ENCODE results near the gene DROSHA.
"Not testable (repeated sequence)": the region's sequence is repeated elsewhere in the genome, so short reads cannot be mapped to it uniquely, and the experiment has no call there.

Gene DROSHA

DNA sequence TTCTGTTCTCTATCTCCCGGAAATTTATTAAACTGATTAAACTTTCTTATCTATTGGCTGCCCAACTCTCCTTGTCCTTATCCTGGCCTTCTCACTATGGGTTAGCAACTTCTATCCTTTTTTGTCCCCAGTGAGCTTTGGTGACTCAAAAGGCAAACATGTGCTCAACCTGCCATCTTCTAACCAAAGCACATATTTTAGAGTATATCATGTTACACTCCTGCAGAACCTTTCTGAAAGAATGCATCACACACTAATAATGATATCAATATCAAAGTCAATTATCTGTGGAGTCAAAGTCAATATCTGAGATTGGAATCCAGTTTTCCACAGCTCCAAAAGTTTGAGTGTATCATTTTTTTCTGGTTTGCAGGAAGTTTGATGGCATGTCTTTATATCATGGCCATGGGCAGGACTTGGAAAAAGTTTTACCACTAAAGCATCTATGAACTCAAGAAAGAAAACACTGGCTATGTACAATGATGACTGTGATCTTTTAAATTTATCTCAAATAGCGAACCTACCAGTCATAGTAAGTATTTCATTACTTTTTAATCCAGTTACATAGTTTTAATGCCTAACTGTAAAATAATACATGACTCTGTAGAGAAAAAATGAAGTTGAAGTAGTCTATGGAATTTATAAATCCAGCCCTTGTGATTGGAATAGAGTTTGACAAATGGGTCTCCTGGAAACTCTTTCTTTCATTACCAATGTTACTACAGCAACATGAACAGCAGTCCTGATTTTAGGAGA is 166.8 kb downstream of the DROSHA start:
- H3K4me3 ChIP-seq (ENCODE audit: low read length) = no peak overlapping the region
- DNase-seq (ENCODE audit: low read depth) = peak; percentile 79
- TF ChIP-seq, protein P1, sequence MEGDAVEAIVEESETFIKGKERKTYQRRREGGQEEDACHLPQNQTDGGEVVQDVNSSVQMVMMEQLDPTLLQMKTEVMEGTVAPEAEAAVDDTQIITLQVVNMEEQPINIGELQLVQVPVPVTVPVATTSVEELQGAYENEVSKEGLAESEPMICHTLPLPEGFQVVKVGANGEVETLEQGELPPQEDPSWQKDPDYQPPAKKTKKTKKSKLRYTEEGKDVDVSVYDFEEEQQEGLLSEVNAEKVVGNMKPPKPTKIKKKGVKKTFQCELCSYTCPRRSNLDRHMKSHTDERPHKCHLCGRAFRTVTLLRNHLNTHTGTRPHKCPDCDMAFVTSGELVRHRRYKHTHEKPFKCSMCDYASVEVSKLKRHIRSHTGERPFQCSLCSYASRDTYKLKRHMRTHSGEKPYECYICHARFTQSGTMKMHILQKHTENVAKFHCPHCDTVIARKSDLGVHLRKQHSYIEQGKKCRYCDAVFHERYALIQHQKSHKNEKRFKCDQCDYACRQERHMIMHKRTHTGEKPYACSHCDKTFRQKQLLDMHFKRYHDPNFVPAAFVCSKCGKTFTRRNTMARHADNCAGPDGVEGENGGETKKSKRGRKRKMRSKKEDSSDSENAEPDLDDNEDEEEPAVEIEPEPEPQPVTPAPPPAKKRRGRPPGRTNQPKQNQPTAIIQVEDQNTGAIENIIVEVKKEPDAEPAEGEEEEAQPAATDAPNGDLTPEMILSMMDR (conservative IDR thresholded peaks at IDR 0.05; ENCODE audit: low read depth, low read length) = no peak

DNA sequence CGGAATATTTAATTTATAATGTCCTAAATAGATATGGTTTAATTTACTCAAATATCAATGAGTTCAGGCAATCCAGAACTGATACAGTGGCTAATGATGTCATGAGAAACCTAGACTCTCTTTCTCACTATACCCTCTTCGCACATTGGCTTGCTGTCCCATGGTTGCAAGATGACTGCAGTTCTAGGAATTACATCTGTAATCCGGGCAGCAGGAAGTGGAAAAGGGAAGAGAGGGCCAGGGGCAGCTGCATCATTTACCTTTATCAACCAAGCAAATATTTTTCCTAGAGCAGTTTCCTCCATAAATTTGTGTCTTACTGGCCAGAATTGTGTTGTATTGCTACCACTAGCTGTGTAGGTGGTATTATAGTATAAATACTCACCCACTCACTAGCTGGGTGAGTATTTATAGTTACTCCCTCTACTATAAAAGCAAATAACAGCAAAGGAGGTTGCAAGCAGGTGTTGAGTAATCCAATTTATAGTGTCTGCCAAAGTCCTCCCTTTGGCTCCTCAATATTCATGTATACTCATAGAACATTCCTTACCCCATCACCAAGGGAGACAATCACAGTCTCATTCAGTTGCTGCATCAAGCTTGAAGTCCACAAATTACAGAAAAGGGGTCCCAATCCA is 168.8 kb downstream of the DROSHA start:
- TF ChIP-seq, protein P1 (conservative IDR thresholded peaks at IDR 0.05; ENCODE audit: low read depth, low read length) = no peak
- no peak for DNase-seq (ENCODE audit: low read depth)
- H3K4me3 ChIP-seq (ENCODE audit: low read length) = no peak overlapping the region

DNA sequence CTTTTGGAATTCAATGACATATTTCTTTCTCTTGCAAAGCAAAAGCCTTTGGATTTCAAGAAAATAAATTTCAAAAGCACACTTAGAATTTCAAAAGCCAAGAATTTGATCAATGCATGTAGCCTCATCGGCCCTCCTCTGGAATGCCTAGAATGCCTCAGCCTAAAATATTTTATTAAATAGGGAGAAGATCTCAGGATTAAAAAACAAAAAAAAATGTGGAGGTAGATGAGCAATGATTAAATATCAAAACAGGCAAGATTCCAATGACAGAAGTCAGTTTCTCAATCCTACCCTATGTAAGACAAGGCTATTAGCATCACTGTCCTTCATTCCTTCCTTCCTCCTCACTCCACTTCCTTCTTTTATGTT is 169.4 kb downstream of the DROSHA start:
- DNase-seq (ENCODE audit: low read depth) = no peak
- TF ChIP-seq, protein P1 (conservative IDR thresholded peaks at IDR 0.05; ENCODE audit: low read depth, low read length) = no peak
- H3K4me3 ChIP-seq (ENCODE audit: low read length) = no peak overlapping the region

DNA sequence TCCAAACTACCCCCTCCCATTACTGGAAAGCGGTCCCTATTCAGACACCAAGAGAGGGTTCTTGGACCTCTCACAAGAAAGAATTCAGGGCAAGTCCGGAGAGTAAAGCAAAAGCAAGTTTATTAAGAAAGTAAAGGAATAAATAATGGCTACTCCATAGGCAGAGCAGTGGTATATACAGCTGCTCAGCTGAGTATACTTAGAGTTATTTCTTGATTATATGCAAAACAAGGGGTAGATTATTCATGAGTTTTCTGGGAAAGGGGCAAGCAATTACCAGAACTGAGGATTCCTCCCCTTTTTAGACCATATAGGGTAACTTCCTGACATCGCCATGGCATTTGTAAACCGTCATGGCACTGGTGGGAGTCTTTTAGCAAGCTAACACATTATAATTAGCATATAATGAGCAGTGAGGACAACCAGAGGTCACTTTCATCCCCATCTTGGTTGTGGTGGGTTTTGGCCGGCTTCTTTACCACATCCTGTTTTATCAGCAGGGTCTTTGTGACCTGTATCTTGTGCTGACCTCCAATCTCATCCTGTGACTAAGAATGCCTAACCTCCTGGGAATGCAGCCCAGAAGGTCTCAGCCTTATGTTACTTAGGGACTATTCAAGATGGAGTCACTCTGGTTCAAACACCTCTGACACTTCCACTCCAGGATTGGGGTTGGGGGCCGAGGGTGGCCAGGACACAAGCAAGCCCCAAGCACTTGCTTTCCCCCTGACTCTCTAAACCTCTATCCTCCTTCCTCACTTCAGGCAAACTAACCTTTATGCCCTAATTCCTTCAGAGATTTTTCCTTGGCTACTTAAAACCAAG is 170.0 kb downstream of the DROSHA start:
- DNase-seq (ENCODE audit: low read depth); H3K4me3 ChIP-seq (ENCODE audit: low read length): not testable (repeated sequence)

DNA sequence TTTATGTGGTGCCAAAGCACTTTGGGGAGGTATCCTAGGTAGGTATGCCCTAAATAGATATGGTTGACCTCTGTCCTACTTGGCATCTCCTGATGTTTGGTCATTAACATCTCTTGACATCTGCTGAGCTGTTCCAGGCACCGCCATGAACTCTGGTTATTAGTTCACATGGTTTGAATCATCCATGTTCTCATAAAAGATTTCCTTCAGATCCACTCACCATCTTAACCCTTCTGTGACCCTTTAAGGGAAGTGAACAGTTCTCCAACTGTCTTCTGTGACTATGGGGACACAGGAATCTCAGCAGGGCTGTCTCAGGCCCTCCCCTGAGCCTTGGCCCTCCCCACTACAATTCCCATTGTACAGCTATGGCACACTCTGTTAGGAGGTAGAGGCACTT is 170.7 kb downstream of the DROSHA start:
- no peak overlapping the region for H3K4me3 ChIP-seq (ENCODE audit: low read length)
- peak; percentile 83 for DNase-seq (ENCODE audit: low read depth)
- TF ChIP-seq, protein P1 (conservative IDR thresholded peaks at IDR 0.05; ENCODE audit: low read depth, low read length) = no peak

DNA sequence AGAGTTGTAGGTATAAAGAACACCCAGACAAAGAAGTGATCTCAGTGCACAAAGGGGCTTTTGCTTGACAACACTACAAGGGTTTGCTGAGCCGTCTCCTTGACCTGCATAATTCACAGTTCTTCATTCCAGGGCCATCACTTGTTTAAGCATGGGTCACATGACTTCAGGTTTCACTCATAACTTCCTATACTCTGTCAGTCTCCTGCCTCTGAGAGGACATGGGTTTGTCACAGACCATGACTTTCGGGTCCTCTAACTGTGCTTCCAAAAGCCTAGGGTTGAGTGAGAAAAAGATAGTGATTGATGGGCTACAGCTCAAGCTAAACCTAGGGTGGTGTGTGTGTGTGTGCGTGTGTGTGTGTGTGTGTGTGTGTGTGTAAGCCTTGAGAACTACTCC is 172.1 kb downstream of the DROSHA start:
- TF ChIP-seq, protein P1 (conservative IDR thresholded peaks at IDR 0.05; ENCODE audit: low read depth, low read length) = no peak
- no peak overlapping the region for H3K4me3 ChIP-seq (ENCODE audit: low read length)
- no peak for DNase-seq (ENCODE audit: low read depth)

DNA sequence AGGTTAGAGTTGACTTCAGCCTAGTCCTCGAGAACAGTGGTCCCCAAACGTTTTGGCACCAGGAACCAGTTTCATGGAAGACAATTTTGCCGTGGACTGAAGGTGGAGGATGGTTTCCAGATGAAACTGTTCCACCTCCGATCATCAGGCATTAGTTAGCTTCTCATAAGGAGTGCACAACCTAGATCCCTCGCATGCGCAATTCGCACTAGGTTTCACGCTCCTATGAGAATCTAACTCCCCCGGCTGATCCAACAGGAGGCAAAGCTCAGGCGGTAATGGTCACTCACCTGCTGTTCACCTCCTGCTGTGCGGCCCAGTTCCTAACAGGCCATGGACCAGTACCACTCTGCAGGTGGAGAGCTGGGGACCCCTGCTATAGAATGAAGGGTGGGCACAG is 174.9 kb downstream of the DROSHA start:
- no peak overlapping the region for H3K4me3 ChIP-seq (ENCODE audit: low read length)
- no peak for DNase-seq (ENCODE audit: low read depth)
- TF ChIP-seq, protein P1 (conservative IDR thresholded peaks at IDR 0.05; ENCODE audit: low read depth, low read length) = no peak

Measured in retinal pigment epithelial cell (primary cell).